GM18507 (cell line): ENCODE results near the gene ATP6V1F.
A peak's percentile ranks its signal among the peaks of the same experiment; 100 is the strongest.

Experiments used
- DNase-seq: peaks from one replicate; pipeline ENCODE4 v3.0.0; 2011; ENCODE audit warnings: low read depth; ENCODE audit not compliant: insufficient read length; ENCODE audit errors: extremely low spot score
- FAIRE-seq: peaks from 2 replicates; lab custom pipeline; 2011; peaks lifted over from hg19 to GRCh38; lab: Jason Lieb, UNC

The ATP6V1F gene

GRCh38 chr7:128865303-128865702, 2.6 kb downstream of the ATP6V1F start:
- DNase-seq: no peak
- FAIRE-seq: no peak

- FAIRE-seq: no peak
- DNase-seq: no peak
Observed at GRCh38 chr7:128865996-128866877, 3.6 kb downstream of the ATP6V1F start.

GRCh38 chr7:128867241-128867640, 4.6 kb downstream of the ATP6V1F start:
- FAIRE-seq: no peak
- DNase-seq: no peak

- DNase-seq (no peak), FAIRE-seq (no peak)
Observed at GRCh38 chr7:128867842-128868623, 5.4 kb downstream of the ATP6V1F start.

GRCh38 chr7:128868624-128869137, 6.0 kb downstream of the ATP6V1F start:
- DNase-seq: no peak
- FAIRE-seq: no peak

- DNase-seq: peak; percentile 25
- FAIRE-seq: no peak
Observed at GRCh38 chr7:128869138-128869943, 6.7 kb downstream of the ATP6V1F start.

- no peak for FAIRE-seq
- no peak for DNase-seq
Observed at GRCh38 chr7:128869944-128870285, 7.3 kb downstream of the ATP6V1F start.

GRCh38 chr7:128871050-128871449, 8.4 kb downstream of the ATP6V1F start:
- no peak for FAIRE-seq

GRCh38 chr7:128872394-128872824, 9.8 kb downstream of the ATP6V1F start:
- DNase-seq (no peak), FAIRE-seq (no peak)

More at GRCh38 chr7:128871050-128871449, 8.4 kb downstream of the ATP6V1F start:
- DNase-seq: no peak

GRCh38 chr7:128873234-128873633, 10.6 kb downstream of the ATP6V1F start:
- no peak for FAIRE-seq
- no peak for DNase-seq

- no peak for DNase-seq
- no peak for FAIRE-seq
Observed at GRCh38 chr7:128874140-128875031, 11.7 kb downstream of the ATP6V1F start.

- no peak for DNase-seq
- FAIRE-seq: no peak
Observed at GRCh38 chr7:128875523-128875948, 12.9 kb downstream of the ATP6V1F start.

GRCh38 chr7:128876127-128876526, 13.5 kb downstream of the ATP6V1F start:
- DNase-seq (no peak), FAIRE-seq (no peak)

GRCh38 chr7:128876586-128876977, 13.9 kb downstream of the ATP6V1F start:
- FAIRE-seq (no peak), DNase-seq (no peak)

- DNase-seq (no peak), FAIRE-seq (no peak)
Observed at GRCh38 chr7:128876978-128877755, 14.5 kb downstream of the ATP6V1F start.

GRCh38 chr7:128877756-128878120, 15.1 kb downstream of the ATP6V1F start:
- DNase-seq: no peak
- no peak for FAIRE-seq

- FAIRE-seq (no peak), DNase-seq (no peak)
Observed at GRCh38 chr7:128878226-128879105, 15.8 kb downstream of the ATP6V1F start.
